Trophoblast cell (in vitro differentiated cells and primary cell): Measurements from ENCODE around the gene SFXN3.

Experiments
- DNase-seq, 2 donors: peaks; one replicate each; pipeline ENCODE4 v3.0.0-alpha.2; 2016
- H2AFZ ChIP-seq: 2 replicates; pipeline ENCODE4 v1.6.1; 2013; ENCODE audit warnings: low read length, moderate library complexity, mild to moderate bottlenecking; ENCODE audit not compliant: insufficient read depth, poor library complexity
- H2AK5ac ChIP-seq: 2 replicates; pipeline ENCODE4 v1.6.1; 2013; ENCODE audit warnings: mild to moderate bottlenecking, low read length
- H2BK120ac ChIP-seq: 2 replicates; pipeline ENCODE4 v1.6.1; 2013; ENCODE audit warnings: low read length, mild to moderate bottlenecking, moderate library complexity; ENCODE audit not compliant: insufficient read depth, poor library complexity
- H2BK12ac ChIP-seq: 2 replicates; pipeline ENCODE4 v1.6.1; 2013; ENCODE audit warnings: mild to moderate bottlenecking, low read length, moderate library complexity
- H2BK5ac ChIP-seq: 2 replicates; pipeline ENCODE4 v1.6.1; 2013; ENCODE audit warnings: low read length, low read depth, moderate library complexity, mild to moderate bottlenecking; ENCODE audit not compliant: poor library complexity
- H3K14ac ChIP-seq: 2 replicates; pipeline ENCODE4 v1.6.1; 2013; ENCODE audit warnings: mild to moderate bottlenecking, low read length
- H3K18ac ChIP-seq: 2 replicates; pipeline ENCODE4 v1.6.1; 2013; ENCODE audit warnings: mild to moderate bottlenecking, low read length
- H3K23ac ChIP-seq: 2 replicates; pipeline ENCODE4 v1.6.1; 2013; ENCODE audit warnings: low read length
- H3K27ac ChIP-seq: 2 replicates; pipeline ENCODE4 v1.5.1; 2013; ENCODE audit warnings: low read depth, mild to moderate bottlenecking, inconsistent platforms, low read length, moderate library complexity
- H3K27me3 ChIP-seq: 2 replicates; pipeline ENCODE4 v1.6.1; 2013; ENCODE audit warnings: inconsistent platforms, mild to moderate bottlenecking, low read length, moderate library complexity; ENCODE audit not compliant: insufficient read depth
- H3K36me3 ChIP-seq, 2 experiments: 1 replicate in 1 of 2; 2 replicates in 1 of 2; pipeline ENCODE4 v1.6.1; 2013; ENCODE audit warnings: low read length in 2 of 2, mild to moderate bottlenecking in 2 of 2, moderate library complexity in 1 of 2; ENCODE audit not compliant: insufficient read depth in 2 of 2, control insufficient read depth in 1 of 2
- H3K4ac ChIP-seq: 2 replicates; pipeline ENCODE4 v1.6.1; 2013; ENCODE audit warnings: low read depth, mild to moderate bottlenecking, low read length, moderate library complexity
- H3K4me1 ChIP-seq, 2 experiments: 1 replicate in 1 of 2; 2 replicates in 1 of 2; pipeline ENCODE4 v1.6.1; 2013; ENCODE audit warnings: low read length in 2 of 2, mild to moderate bottlenecking in 2 of 2, moderate library complexity in 1 of 2; ENCODE audit not compliant: insufficient read depth in 2 of 2, control insufficient read depth in 1 of 2
- H3K4me2 ChIP-seq: 2 replicates; pipeline ENCODE4 v1.6.1; 2013; ENCODE audit warnings: inconsistent platforms, mild to moderate bottlenecking, low read length, moderate library complexity
- H3K4me3 ChIP-seq: 2 replicates; pipeline ENCODE4 v1.5.1; 2013; ENCODE audit warnings: mild to moderate bottlenecking, low read depth, low read length, inconsistent platforms
- H3K79me1 ChIP-seq: one replicate; pipeline ENCODE4 v1.6.1; 2013; ENCODE audit warnings: low read length
- H3K79me2 ChIP-seq: 2 replicates; pipeline ENCODE4 v1.6.1; 2013; ENCODE audit warnings: low read length, mild to moderate bottlenecking; ENCODE audit not compliant: control insufficient read depth, insufficient read depth, poor library complexity
- H3K9ac ChIP-seq: 2 replicates; pipeline ENCODE4 v1.6.1; 2013; ENCODE audit warnings: mild to moderate bottlenecking, low read length
- H3K9me3 ChIP-seq: 2 replicates; pipeline ENCODE4 v1.6.1; 2013; ENCODE audit warnings: low read depth, mild to moderate bottlenecking, control low read depth, inconsistent platforms, low read length; ENCODE audit not compliant: insufficient read depth
- H4K12ac ChIP-seq: 2 replicates; pipeline ENCODE4 v1.6.1; 2013; ENCODE audit warnings: low read depth, mild to moderate bottlenecking, low read length, moderate library complexity
- H4K8ac ChIP-seq: 2 replicates; pipeline ENCODE4 v1.6.1; 2013; ENCODE audit warnings: low read depth, mild to moderate bottlenecking, low read length, moderate library complexity
- H4K91ac ChIP-seq: one replicate; pipeline ENCODE4 v1.6.1; 2013; ENCODE audit warnings: low read depth, mild to moderate bottlenecking, low read length, moderate library complexity
- WGBS: extraction: QIAGEN DNeasy Blood & Tissue Kit; methylation state at CpG from one replicate; pipeline ENCODE4 v1.1.7; 2013; ENCODE audit warnings: missing lambda C conversion rate; ENCODE audit not compliant: insufficient read length, insufficient coverage; ENCODE audit errors: extremely low coverage; 5-methylcytosine and 5-hydroxymethylcytosine counted together

Gene SFXN3

GRCh38 chr10:101040061-101040460, 9.0 kb downstream of the SFXN3 start:
- H3K4ac ChIP-seq: no peak overlapping the region
- no peak overlapping the region for H3K27ac ChIP-seq
- H3K36me3 ChIP-seq: peaks cover 21 to 25% of the 10 kb centered on the region in 2 experiments
- no peak overlapping the region for H2BK5ac ChIP-seq
- H4K12ac ChIP-seq: no peak overlapping the region
- H3K4me2 ChIP-seq: no peak overlapping the region
- H2AFZ ChIP-seq: no peak overlapping the region
- H4K8ac ChIP-seq: no peak overlapping the region
- no peak overlapping the region for H3K18ac ChIP-seq
- H3K23ac ChIP-seq: no peak overlapping the region
- H3K79me1 ChIP-seq: peaks cover 7% of the 10 kb centered on the region
- H2BK120ac ChIP-seq: no peak overlapping the region
- H3K4me3 ChIP-seq: no peak overlapping the region
- no peaks in the 10 kb centered on the region for H3K9me3 ChIP-seq
- DNase-seq: no peak
- H4K91ac ChIP-seq: no peak overlapping the region
- H3K9ac ChIP-seq: no peak overlapping the region
- H3K4me1 ChIP-seq: peaks cover 6% of the 10 kb centered on the region in 2 experiments
- H3K27me3 ChIP-seq: no peaks in the 10 kb centered on the region
- peaks cover 2% of the 10 kb centered on the region for H3K79me2 ChIP-seq
- H2BK12ac ChIP-seq: no peak overlapping the region
- no CpG with 5 or more reads among the region's 3 CpGs for WGBS
- no peak overlapping the region for H2AK5ac ChIP-seq
- H3K14ac ChIP-seq: no peak overlapping the region

- Histone ChIP-seq H3K9ac (no peak overlapping the region), H3K14ac (no peak overlapping the region), H3K4ac (no peak overlapping the region), H2AK5ac (no peak overlapping the region), H3K9me3 (no peaks in the 10 kb centered on the region), H2BK120ac (no peak overlapping the region), H4K12ac (no peak overlapping the region), H3K36me3 (peaks cover 16 to 20% of the 10 kb centered on the region in 2 experiments), H3K4me2 (no peak overlapping the region), H3K23ac (no peak overlapping the region), H3K79me1 (peaks cover 7% of the 10 kb centered on the region), H4K91ac (no peak overlapping the region), H3K79me2 (peaks cover 2% of the 10 kb centered on the region), H2BK12ac (no peak overlapping the region), H3K27ac (no peak overlapping the region), H2BK5ac (no peak overlapping the region), H2AFZ (no peak overlapping the region), H3K18ac (no peak overlapping the region), H4K8ac (no peak overlapping the region), H3K27me3 (peaks cover 2% of the 10 kb centered on the region), H3K4me1 (peaks cover 6% of the 10 kb centered on the region in 2 experiments), H3K4me3 (no peak overlapping the region)
- no peak for DNase-seq
- no CpG with 5 or more reads among the region's 2 CpGs for WGBS
These were observed 9.8 kb downstream of the SFXN3 start for GRCh38 chr10:101040851-101041250.

GRCh38 chr10:101041252-101041761, 10.3 kb downstream of the SFXN3 start:
- peaks cover 7% of the 10 kb centered on the region for H3K79me1 ChIP-seq
- H3K23ac ChIP-seq: no peak overlapping the region
- H2AK5ac ChIP-seq: no peak overlapping the region
- H3K79me2 ChIP-seq: peaks cover 2% of the 10 kb centered on the region
- H3K4me3 ChIP-seq: no peak overlapping the region
- no CpG with 5 or more reads among the region's 6 CpGs for WGBS
- H2BK120ac ChIP-seq: no peak overlapping the region
- H4K12ac ChIP-seq: no peak overlapping the region
- H4K8ac ChIP-seq: no peak overlapping the region
- H3K27me3 ChIP-seq: peaks cover 6% of the 10 kb centered on the region
- H3K27ac ChIP-seq: no peak overlapping the region
- H3K4ac ChIP-seq: no peak overlapping the region
- H3K9ac ChIP-seq: no peak overlapping the region
- no peak overlapping the region for H2AFZ ChIP-seq
- peaks cover 6% of the 10 kb centered on the region in 2 experiments for H3K4me1 ChIP-seq
- no peak overlapping the region for H3K14ac ChIP-seq
- no peak overlapping the region for H2BK5ac ChIP-seq
- H3K4me2 ChIP-seq: no peak overlapping the region
- no peak overlapping the region for H2BK12ac ChIP-seq
- no peak overlapping the region for H3K18ac ChIP-seq
- H4K91ac ChIP-seq: no peak overlapping the region
- peaks cover 13 to 16% of the 10 kb centered on the region in 2 experiments for H3K36me3 ChIP-seq
- H3K9me3 ChIP-seq: no peaks in the 10 kb centered on the region
- peak; percentile 23 to 70 for DNase-seq

GRCh38 chr10:101042118-101042517, 11.1 kb downstream of the SFXN3 start:
- Histone ChIP-seq H4K8ac (peak overlapping the region; percentile 99), H3K4ac (peak overlapping the region; percentile 6), H3K9me3 (no peaks in the 10 kb centered on the region), H3K79me1 (peaks cover 7% of the 10 kb centered on the region), H4K12ac (no peak overlapping the region), H3K27me3 (peaks cover 14% of the 10 kb centered on the region), H3K4me2 (peak overlapping the region; percentile 41), H3K9ac (no peak overlapping the region), H3K14ac (no peak overlapping the region), H3K27ac (peak overlapping the region; percentile 15), H4K91ac (no peak overlapping the region), H3K4me3 (peak overlapping the region; percentile 31), H3K18ac (peak overlapping the region; percentile 11), H3K23ac (no peak overlapping the region), H2BK12ac (no peak overlapping the region), H3K79me2 (peaks cover 2% of the 10 kb centered on the region), H2AK5ac (no peak overlapping the region), H2BK5ac (no peak overlapping the region), H2BK120ac (no peak overlapping the region), H2AFZ (peak overlapping the region; percentile 2), H3K36me3 (peaks cover 5 to 8% of the 10 kb centered on the region in 2 experiments), H3K4me1 (peaks cover 6% of the 10 kb centered on the region in 2 experiments)
- no CpG with 5 or more reads among the region's 4 CpGs for WGBS
- DNase-seq: no peak
